HEK293T (cell line): Measurements from ENCODE around the gene SNRPA.

Experiments
- CTCF ChIA-PET: fragments of 350-600 bp; formaldehyde crosslinking; extraction: SDS; loops from one replicate; lab custom pipeline; 2021; ENCODE audit warnings: antibody characterized with exemption, inconsistent platforms; lab: Yijun Ruan, JAX
- POLR2A ChIA-PET: fragments of 350-600 bp; formaldehyde crosslinking; extraction: SDS; loops from one replicate; lab custom pipeline; 2020; ENCODE audit warnings: antibody characterized with exemption, inconsistent platforms; lab: Yijun Ruan, JAX
- DNase-seq: peaks from one replicate; pipeline ENCODE4 v3.0.0; 2012; ENCODE audit warnings: mixed read lengths; ENCODE audit errors: extremely low spot score
- ARNT ChIP-seq: fragments of 450-650 bp; IDR thresholded peaks from 2 replicates; pipeline ENCODE4 v1.6.1; 2017; ENCODE audit warnings: mild to moderate bottlenecking
- BHLHE40 ChIP-seq: fragments of 450-650 bp; IDR thresholded peaks from 2 replicates; pipeline ENCODE4 v1.6.1; 2016; ENCODE audit warnings: mild to moderate bottlenecking, moderate library complexity, borderline replicate concordance
- CTBP1 ChIP-seq: fragments of 450-650 bp; IDR thresholded peaks from 2 replicates; pipeline ENCODE4 v1.6.1; 2016; ENCODE audit warnings: borderline replicate concordance
- ELF4 ChIP-seq: fragments of 450-650 bp; IDR thresholded peaks from 2 replicates; pipeline ENCODE4 v1.6.1; 2017; ENCODE audit warnings: antibody characterized with exemption
- FOXA1 ChIP-seq: fragments of 450-650 bp; IDR thresholded peaks from 2 replicates; pipeline ENCODE4 v1.6.1; 2016; ENCODE audit warnings: mild to moderate bottlenecking
- FOXK2 ChIP-seq: fragments of 450-650 bp; IDR thresholded peaks from 2 replicates; pipeline ENCODE4 v1.6.1; 2016; ENCODE audit warnings: mild to moderate bottlenecking
- FOXM1 ChIP-seq: fragments of 450-650 bp; IDR thresholded peaks from 2 replicates; pipeline ENCODE4 v1.6.1; 2017; ENCODE audit warnings: mild to moderate bottlenecking, borderline replicate concordance
- HDGF ChIP-seq: fragments of 450-650 bp; IDR thresholded peaks from 2 replicates; pipeline ENCODE4 v1.6.1; 2017; ENCODE audit warnings: antibody characterized with exemption, borderline replicate concordance
- L3MBTL2 ChIP-seq: fragments of 450-650 bp; conservative IDR thresholded peaks from 2 replicates; pipeline ENCODE4 v1.6.1; 2016; ENCODE audit warnings: mild to moderate bottlenecking
- LEF1 ChIP-seq: fragments of 450-650 bp; IDR thresholded peaks from 2 replicates; pipeline ENCODE4 v1.6.1; 2017; ENCODE audit warnings: mild to moderate bottlenecking, borderline replicate concordance
- NFRKB ChIP-seq: fragments of 450-650 bp; IDR thresholded peaks from 2 replicates; pipeline ENCODE4 v1.6.1; 2016; ENCODE audit warnings: mild to moderate bottlenecking, moderate library complexity
- SP1 ChIP-seq: fragments of 450-650 bp; IDR thresholded peaks from 2 replicates; pipeline ENCODE4 v1.6.1; 2017
- SUZ12 ChIP-seq: fragments of 450-650 bp; IDR thresholded peaks from 2 replicates; pipeline ENCODE4 v1.6.1; 2016; ENCODE audit warnings: mild to moderate bottlenecking
- TARDBP ChIP-seq: fragments of 450-650 bp; IDR thresholded peaks from 2 replicates; pipeline ENCODE4 v1.6.1; 2016
- ZNF384 ChIP-seq: fragments of 450-650 bp; IDR thresholded peaks from 2 replicates; pipeline ENCODE4 v1.6.1; 2016
- TF ChIP-seq, protein P1 (sequence below): fragments of 450-650 bp; IDR thresholded peaks from 2 replicates; pipeline ENCODE4 v1.6.1; 2016

The SNRPA gene

DNA sequence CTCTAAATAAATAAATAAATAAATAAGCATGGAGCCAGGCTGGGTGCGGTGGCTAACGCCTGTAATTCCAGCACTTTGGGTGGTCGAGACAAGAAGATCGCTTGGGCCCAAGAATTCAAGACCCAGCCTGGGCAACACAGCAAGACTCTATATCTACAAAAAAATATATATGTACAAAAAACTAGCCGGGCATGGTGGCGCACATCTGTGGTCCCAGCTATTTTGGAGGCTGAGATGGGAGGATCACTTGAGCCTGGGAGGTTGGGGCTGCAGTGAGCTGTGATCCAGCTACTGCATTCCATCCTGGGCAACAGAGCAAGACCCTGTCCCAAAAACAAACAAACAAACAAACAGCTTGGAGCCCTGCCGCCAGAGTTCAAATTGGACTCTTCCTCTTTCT is 3.5 kb upstream of the SNRPA start:
- TF ChIP-seq BHLHE40, result no peak
- no peak for TF ChIP-seq LEF1
- TF ChIP-seq SP1, result no peak
- TF ChIP-seq HDGF, result no peak
- no peak for TF ChIP-seq TARDBP
- TF ChIP-seq ARNT, result no peak
- no peak for TF ChIP-seq FOXM1
- no peak for TF ChIP-seq ZNF384
- no peak for TF ChIP-seq SUZ12
- TF ChIP-seq, protein P1, sequence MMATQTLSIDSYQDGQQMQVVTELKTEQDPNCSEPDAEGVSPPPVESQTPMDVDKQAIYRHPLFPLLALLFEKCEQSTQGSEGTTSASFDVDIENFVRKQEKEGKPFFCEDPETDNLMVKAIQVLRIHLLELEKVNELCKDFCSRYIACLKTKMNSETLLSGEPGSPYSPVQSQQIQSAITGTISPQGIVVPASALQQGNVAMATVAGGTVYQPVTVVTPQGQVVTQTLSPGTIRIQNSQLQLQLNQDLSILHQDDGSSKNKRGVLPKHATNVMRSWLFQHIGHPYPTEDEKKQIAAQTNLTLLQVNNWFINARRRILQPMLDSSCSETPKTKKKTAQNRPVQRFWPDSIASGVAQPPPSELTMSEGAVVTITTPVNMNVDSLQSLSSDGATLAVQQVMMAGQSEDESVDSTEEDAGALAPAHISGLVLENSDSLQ, result no peak
- TF ChIP-seq L3MBTL2, result no peak
- CTCF ChIA-PET, result no interaction called here
- POLR2A ChIA-PET, result interaction anchor here (1.1 kb wide), 1 partner anchor 30 kb away, joined by 3 read pairs; the partner anchor contains the start of gene ITPKC
- DNase-seq, result no peak

DNA sequence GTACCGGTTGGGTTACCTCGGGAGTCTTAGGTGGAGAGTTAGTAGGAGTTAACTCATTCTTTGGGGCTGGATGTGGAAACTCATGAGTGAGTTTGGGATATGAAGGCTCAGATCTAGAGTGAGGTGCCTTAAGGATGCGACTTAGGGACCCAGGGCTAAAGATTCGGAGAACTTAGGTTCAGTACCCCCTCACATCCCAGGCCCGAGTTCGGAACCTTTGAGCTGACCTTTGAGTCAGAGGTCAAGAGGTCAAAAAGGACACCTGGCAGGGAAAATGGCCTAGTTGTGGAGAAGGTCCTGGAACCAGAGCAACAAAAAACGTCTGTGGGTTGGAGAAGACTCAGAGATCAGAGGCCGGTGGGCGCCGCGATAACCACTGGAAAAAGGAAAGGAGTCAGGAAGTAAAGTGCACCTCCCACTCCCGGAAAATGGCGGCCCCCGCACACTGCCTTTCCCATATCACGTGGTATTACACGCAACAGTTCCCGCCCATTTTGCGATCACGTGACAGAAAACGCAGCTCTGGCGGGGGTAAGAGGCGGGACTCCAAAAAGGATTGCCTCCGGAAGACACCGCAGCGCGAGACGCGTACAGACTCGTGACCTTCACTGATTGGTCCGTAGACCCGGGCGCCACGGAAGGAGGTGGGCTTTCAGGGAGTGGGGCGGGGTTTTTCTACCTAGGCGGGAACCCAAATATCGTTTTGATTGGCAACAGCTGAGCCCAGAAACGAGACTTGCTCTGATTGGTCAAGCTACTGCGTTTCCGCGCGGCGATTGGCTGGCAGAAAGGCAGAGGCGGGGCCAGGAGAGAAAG is 737 bp upstream of the SNRPA start, which contains the start of gene ACTMAP:
TSS of gene ACTMAP (minus strand) at position 420 of the 816 bp plus-strand sequence. CDS start 674 bp downstream, outside the sequence.
- no peak for TF ChIP-seq FOXA1
- TF ChIP-seq L3MBTL2, result peak; percentile 96
- TF ChIP-seq CTBP1, result no peak
- TF ChIP-seq, protein P1, result peak; percentile 91
- peak; percentile 82 for TF ChIP-seq NFRKB
- TF ChIP-seq ELF4, result peak; percentile 83
- DNase-seq, result peak; percentile 99
- POLR2A ChIA-PET, result interaction anchor here (0.6 to 5.0 kb wide), 22 partner anchors 9 to 136 kb away, joined by 3 to 55 read pairs (median 4); partner anchors contain the start of genes COQ8B, EGLN2, ITPKC and RAB4B
- CTCF ChIA-PET, result interaction anchor here (1.2 kb wide), 1 partner anchor 87 kb away, joined by 7 read pairs; no protein-coding TSS in a partner anchor

DNA sequence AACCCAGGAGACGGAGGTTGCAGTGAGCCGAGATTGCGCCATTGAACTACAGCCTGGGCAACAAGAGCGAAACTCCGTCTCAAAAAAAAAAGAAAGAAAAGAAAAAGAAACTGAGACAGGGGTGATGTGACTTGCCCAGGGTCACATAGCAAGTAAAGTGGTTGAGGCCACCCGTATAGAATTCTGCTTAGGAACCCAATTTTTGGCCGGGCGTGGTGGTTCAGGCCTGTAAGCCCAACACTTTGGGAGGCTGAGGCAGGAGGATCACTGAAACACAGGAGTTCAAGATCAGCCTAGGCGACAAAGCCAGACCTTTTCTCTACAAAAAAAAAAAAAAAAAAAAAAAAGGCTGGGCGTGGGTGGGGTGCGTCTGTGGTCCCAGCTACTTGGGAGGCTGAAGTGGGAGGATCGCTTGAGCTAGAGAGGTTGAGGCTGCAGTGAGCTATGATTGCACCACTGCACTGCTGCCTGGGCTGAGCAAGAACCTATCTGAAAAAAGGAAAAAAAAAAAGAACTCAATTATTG is 1.3 kb downstream of the SNRPA start:
- ChIA-PET CTCF (interaction anchor here (0.6 to 1.5 kb wide), 4 partner anchors 8 to 212 kb away, joined by 3 to 11 read pairs (median 7); partner anchors contain the start of gene RAB4B), POLR2A (interaction anchor here (0.6 to 5.0 kb wide), 2 partner anchors 9 to 25 kb away, joined by 3 to 55 read pairs; partner anchors contain the start of gene RAB4B)
- no peak for TF ChIP-seq ARNT
- no peak for TF ChIP-seq BHLHE40
- TF ChIP-seq SUZ12, result no peak
- TF ChIP-seq ZNF384, result no peak
- TF ChIP-seq TARDBP, result no peak
- no peak for TF ChIP-seq ELF4
- no peak for TF ChIP-seq NFRKB
- no peak for TF ChIP-seq SP1
- no peak for TF ChIP-seq L3MBTL2
- no peak for TF ChIP-seq LEF1
- no peak for TF ChIP-seq FOXM1
- no peak for TF ChIP-seq FOXK2

DNA sequence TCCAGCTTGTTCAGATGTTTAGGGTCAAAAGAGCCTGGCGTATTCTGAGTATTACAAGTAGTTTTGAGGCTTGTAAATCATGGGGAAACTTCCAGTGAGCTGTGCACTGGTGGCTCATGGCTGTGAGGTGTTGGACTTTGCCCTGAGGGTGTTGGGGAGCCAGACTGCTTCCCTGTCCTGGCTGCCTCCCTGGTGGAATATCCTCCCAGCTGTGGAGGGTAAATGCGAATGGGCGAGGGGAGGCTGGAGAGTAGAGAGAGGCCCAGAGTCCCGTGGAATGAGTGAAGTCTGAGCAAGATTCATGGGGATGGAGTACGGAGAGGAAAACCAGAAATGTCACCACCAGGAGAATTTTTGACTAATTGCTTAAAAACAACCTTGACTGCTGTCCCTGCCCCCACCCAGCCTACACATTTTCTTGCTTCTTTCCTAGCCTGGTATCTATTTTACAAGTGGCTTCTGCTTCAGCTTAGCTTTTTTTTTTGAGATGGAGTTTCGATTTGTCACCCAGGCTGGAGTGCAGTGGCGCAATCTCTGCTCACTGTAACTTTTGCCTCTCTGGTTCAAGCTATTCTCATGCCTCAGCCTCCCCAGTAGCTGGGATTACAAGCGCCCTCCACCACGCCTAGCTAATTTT is 3.7 kb downstream of the SNRPA start:
- TF ChIP-seq ELF4, result no peak
- no peak for TF ChIP-seq FOXM1
- TF ChIP-seq HDGF, result no peak
- TF ChIP-seq, protein P1, result no peak
- no peak for TF ChIP-seq ZNF384
- no peak for TF ChIP-seq ARNT
- no peak for TF ChIP-seq L3MBTL2
- no peak for TF ChIP-seq BHLHE40
- no peak for TF ChIP-seq FOXA1
- no peak for TF ChIP-seq TARDBP
- no peak for TF ChIP-seq SP1
- TF ChIP-seq CTBP1, result no peak
- TF ChIP-seq SUZ12, result no peak
- DNase-seq, result no peak
- POLR2A ChIA-PET, result interaction anchor here (2.3 kb wide), 1 partner anchor 44 kb away, joined by 6 read pairs; the partner anchor contains the start of gene EGLN2
- CTCF ChIA-PET, result interaction anchor here (0.5 kb wide), 1 partner anchor 1522 kb away, joined by 3 read pairs; no protein-coding TSS in a partner anchor

More for the DNA sequence above, 1.3 kb downstream of the SNRPA start:
- no peak for DNase-seq

DNA sequence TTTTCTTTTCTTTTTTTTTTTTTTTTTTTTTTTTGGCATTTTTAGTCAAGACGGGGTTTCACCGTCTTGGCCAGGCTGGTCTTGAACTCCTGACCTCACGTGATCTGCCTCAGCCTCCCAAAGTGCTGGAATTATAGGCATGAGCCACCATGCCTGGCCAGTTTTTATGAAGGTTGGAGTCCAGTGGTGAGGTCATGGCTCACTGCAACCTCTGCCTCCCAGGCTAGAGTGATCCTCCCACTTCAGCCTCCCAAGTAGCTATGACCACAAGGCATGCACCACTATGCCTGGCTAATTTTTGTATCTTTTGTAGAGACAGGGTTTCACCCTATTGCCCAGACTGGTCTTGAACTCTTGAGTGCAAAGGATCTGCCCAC is 4.2 kb downstream of the SNRPA start:
- DNase-seq, result no peak
- CTCF ChIA-PET, result no interaction called here
- POLR2A ChIA-PET, result interaction anchor here (2.3 kb wide), 1 partner anchor 44 kb away, joined by 6 read pairs; the partner anchor contains the start of gene EGLN2
- no peak for TF ChIP-seq NFRKB
- TF ChIP-seq L3MBTL2, result no peak
- no peak for TF ChIP-seq BHLHE40
- no peak for TF ChIP-seq ELF4
- no peak for TF ChIP-seq TARDBP
- no peak for TF ChIP-seq HDGF

DNA sequence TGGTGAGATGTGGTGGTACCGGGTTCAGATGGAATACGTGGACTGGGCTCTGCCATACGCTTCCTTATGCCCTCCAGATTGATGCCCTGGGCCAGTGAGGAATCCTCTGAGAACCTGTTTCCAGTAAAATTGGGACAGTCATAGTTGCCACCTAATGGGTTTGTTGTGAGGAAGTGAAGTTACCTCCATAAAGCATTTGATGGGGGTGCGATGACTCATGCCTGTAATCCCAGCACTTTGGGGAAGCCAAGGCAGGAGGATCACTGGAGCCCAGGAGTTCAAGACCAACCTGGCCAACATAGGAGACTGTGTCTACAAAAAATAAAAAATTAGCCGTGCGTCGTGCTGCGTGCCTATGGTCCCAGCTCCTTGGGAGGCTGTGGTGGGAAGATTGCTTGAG is 4.8 kb downstream of the SNRPA start:
- CTCF ChIA-PET, result no interaction called here
- TF ChIP-seq FOXK2, result no peak
- TF ChIP-seq, protein P1, result no peak
- no peak for TF ChIP-seq FOXM1
- TF ChIP-seq SP1, result no peak
- TF ChIP-seq ELF4, result no peak
- POLR2A ChIA-PET, result interaction anchor here (1.3 kb wide), 1 partner anchor 16 kb away, joined by 4 read pairs; no protein-coding TSS in a partner anchor
- no peak for DNase-seq
